GM19463 (cell line): ENCODE results near the gene FAR2.
A peak's percentile ranks its signal among the peaks of the same experiment; 100 is the strongest.

Source experiments
- ATAC-seq: cut with Tn5 transposase; IDR thresholded peaks from one replicate; pipeline ENCODE4 v1.9.1; 2021; ENCODE audit warnings: mild to moderate bottlenecking, moderate library complexity; ENCODE audit not compliant: unreplicated experiment

FAR2 gene

DNA sequence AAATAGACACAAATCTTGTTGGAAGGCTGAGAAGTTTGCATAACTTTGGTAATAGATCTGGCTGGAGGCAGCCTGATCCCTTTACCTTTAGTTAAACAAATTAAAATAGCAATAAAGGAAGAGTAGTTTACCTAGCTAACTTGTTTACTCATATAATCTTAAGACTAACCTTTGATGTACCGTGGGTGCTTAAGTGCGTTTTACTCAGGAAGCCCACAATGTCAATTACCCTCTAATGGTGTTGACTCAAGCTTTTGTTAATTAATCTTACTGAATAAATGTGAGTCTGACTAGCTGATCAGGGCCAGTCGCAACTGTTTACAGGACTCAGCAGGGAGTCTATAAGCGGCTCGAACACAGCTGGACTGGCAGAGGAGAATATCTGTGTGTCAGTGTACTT is 51.5 kb downstream of the FAR2 start:
- ATAC-seq: no peak

DNA sequence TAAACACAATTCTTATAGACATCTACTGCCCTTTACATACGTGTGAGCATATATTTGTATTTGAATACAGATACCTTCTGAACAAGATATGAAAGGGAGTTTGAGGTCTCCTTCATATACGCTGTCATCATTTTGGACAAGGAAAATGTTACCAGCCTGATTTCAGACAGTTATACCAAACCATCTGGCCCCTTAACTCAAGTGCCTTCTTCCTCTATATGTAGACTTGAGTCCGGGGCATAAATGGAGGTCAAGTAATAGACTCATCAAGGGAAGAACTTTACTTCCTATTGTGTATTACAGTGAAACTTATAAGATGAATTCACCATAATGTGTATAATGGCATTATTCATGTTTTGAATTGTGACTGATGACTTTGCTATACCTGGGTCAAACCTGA is 52.2 kb downstream of the FAR2 start:
- no peak for ATAC-seq

DNA sequence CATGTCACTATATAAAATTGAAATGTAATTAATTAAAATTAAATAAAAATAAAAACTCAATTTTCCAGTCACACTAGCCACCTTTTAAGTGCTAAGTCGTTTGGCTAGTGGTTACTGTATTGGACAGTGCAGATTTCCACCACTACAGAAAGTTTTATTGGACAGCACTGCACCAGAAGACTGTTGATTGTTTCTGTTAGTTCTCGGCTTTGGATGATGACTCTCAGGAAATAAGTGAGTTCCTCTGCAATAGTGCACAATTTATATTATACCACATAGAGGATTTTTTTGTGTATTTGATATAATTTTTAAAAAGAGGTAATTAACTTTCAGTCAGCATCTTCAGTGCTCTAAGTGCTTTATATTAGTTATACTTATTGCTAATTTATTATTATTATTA is 52.7 kb downstream of the FAR2 start:
- ATAC-seq: no peak

DNA sequence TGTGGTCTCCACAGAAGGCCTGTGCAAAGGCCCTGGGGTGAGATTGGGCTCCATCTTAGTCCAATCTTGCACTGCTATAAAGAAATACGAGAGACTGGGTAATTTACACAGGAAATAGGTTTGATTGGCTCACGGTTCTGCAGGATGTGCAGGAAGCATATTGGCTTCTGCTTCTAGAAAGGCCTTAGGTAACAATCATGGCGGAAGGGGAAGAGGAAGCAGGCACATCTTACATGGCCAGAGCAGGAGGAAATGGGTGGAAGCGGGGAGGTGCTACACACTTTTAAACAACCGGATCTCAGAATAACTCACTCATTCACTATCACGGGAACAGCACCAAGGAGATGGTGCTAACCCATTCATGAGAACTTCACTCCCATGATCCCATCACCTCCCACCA is 55.4 kb downstream of the FAR2 start:
- ATAC-seq: no peak

DNA sequence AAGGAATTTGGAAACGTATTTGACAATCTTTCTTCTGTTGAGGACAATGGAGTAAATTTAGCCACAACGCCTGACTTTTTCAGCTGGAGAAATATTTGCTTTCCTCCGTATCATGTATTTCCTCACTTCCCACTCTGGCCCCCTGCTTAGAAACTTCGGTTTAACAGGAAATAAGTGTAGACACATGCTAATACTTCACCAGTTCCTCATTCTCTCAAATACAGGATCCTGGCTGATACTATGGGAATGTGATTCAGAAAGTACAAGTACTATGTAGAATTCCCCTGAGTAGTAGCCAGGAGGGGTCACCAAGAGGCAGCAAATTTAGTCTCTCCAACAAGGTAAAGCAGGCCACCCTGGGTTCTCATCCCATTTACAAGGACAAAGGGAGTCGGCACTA is 58.0 kb downstream of the FAR2 start:
- ATAC-seq: no peak

DNA sequence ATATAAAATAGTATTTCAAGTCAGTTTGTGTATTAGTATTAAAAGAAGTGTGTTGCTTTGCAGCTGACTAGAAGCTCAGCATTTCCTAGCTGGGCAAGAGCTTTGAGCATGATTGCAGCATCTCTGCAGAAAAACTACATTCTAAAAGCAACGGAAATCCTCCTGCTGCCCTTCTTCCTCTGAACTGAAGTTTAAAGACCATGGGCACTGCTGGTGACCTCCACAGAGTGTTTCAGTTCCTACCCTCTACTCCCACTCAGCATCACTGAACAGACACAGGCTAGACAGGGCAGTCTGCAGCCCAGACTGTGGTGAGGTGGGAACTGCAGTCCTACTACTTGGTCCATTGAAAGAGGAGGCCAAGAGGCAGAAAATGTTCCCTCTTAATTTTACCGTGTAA is 59.0 kb downstream of the FAR2 start:
- ATAC-seq: peak; percentile 79

DNA sequence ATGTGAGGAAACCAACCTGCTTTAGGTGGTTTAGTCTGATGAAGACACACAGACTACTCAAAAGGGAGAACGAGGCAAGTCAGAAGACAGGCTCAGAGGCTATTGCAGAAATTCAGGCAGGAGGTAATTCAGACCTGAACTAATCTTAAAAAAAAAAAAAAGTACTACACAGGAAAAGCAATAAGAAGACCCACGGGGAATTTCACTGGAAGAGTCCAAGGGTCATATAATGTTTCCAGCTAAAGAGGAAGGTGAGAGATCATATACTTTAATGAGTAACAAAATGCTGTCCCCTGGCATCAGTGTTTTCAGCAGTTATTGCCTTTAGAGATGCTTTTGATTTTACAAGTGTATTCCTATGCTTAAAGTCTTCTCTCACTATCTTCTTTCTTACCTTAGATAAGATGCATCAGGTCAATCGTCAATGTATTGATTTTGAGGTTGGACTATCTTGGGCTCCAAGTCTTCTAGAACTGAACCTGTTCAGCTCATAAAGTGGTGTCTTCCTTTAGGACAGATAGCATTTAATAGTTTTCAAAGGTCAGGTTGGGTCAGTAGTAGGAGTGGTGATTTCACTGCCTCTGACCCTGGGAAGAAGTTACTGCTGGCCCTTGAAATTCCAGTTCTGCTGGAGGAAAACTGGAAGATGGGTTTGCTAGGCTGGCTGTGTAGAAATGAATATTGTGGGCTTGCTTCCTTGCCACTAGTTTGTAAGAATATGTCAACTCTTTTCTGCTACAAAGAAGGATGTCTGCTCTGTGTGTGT is 60.0 kb downstream of the FAR2 start:
- ATAC-seq: no peak

DNA sequence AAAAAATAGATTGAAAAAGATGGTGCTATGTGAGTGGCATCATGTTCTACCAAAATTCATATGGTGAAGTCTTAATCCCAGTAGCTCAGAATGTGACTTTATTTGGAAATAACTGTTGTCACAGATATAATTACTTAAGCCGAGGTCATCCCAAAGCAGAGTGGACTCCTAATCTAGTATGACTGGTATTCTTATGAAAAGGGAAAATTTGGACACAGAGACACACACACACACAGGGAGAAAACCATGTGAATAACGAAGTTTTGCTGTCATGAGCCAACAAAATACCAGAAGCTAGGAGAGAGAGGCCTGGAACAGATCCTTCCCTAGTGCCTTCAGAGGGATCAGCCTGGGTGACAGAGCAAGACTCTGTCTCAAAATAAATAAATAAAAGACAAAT is 62.6 kb downstream of the FAR2 start:
- no peak for ATAC-seq

DNA sequence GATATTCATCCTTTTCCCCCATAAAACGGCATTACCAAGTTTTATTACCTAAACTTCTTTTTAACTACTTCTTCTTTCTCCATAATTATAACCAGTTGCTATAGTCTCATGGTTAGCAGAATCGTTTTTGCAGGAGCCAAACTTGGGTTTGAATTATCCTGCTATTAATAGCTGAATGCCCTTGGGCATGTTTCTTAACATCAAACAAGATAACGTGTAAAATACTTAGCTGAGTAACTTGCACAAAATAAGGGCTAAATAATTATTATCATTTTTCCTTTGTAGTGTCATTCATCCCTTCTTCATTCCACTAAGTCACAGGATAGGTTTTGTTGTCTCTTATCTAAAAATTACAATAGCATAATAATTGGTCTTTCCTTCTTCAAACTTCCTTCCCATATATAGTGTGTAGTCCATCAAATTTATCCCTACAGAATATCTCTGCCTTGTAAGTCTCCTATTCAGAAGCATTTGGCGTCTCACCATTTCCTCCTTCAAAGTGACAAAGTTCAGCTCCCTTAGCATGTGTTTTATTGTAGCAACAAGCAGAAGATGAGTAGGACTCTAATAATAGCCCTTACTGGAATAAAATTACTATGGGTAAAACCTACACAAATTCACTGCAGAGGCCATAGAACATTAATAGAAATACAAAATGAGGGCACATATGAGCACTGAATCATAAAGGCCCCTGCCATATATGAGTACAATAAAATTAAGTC is 63.8 kb downstream of the FAR2 start:
- no peak for ATAC-seq

DNA sequence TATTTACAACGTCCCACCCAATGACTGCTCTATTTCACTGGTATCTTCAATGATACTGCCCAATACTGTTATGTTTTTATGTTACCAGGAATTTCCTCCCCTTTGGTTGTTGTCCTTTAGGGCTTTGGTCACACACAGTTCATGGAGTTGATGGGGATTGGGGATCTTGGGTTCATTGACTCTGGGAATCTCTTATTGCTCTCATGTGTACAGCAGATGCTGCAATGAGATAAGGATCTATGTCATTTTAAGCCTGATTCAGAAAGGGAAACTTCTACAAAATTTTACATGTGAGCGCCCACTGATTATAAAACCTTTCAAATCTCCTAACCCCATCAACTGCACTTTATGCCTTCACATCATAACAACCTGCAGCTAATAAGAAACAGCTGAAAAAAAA is 67.2 kb downstream of the FAR2 start:
- ATAC-seq: no peak

DNA sequence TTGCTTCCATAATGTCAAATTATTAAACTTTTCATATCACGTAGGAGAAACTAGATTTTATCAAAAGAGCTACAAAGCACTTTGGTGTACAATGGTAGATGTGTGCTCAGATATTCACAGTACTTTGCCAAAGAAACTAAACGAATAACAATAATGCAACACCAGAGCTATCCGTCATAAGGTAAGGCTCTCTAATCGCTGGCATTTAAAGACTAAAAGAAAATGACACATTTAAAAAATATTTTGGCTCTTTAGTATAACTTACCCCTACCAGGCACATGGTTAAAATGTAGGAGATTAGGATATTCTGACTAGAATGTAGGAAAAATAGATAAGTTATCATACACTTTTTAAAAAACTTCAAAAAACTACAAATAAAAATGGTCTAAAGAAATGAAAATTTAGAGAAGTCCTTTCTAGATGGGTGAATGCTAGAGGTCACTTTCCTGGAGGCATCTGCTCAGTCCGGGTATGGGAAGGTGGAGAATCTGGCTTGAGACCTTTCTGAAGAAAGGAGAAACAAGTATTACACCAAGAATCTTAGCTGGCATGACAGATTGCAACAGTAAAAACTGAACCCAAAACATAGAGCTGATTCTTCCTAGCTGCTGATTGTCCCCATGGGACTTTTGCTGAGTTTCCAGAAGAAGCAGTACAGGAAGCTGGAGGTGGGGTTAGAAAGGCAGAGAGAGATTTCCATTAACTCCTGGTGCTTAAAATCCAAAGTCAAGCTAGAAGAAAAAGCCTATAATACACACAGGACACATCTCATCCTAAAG is 67.9 kb downstream of the FAR2 start:
- ATAC-seq: no peak

DNA sequence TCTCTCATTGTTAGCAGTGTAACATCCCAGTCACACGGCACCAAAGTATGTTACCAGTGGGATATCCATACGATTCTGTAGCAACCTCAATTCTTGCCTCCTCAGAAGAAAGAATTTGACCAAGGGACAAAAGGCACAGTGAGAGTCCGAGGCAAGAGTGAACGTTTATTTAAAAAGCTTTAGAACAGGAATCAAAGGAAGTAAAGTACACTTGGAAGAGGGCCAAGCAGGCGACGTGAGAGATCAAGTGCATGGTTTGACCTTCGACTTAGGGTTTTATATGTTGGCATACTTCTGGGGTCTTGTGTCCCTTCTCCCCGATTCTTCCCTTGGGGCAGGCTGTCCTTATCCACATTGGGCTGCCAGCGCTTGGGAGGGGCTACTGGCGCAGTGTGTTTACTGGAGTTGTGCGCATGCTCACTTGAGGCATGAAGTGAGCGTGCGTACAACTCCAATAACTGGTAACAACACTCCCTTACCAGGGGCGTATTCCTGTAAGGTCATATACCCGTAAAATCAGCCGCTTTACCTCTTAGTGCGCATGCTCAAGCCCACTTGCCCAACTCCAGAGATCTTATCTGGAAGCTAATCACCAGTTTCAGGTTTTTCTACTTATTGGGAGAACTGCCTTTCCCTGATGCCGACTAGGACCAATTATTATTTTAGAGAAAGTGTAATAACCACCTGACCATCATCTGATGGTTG is 71.7 kb downstream of the FAR2 start:
- ATAC-seq: no peak

DNA sequence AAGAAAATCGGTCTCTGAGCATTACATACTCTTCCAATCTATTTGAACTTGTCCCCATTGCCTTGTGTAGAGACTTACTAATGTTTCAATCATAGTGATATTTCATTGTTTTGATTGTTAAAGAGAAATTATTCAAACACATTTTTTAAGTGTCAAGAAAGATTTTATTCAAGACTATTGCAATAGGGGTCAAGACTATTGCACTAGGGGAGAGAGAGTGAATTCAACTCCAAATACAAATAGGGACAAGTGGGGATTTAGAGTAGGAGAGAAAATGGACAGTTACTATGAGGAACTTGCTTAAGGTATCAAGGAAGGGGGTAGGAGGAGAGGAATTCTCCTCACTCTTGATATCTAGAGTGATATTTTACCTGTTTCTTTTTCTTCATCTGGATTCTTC is 73.1 kb downstream of the FAR2 start:
- ATAC-seq: no peak

DNA sequence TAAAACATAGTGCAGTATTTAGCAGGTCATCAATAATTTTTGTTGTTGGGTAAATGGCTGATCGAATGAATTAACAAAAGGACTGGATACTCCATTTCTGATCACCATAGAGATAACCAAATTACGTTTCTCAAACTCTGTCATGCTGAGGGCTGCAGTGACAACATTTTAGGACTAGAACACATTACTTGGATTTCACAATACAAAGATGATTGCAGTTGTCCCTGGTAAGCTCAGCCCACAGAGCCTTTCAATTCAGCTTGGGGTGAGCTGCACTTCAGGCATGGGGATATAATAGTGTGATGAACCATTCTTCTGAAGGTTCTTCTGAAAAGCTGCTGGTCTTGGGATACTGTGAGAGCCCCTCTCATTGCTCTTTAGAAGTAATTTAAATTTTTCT is 74.3 kb downstream of the FAR2 start:
- ATAC-seq: no peak

DNA sequence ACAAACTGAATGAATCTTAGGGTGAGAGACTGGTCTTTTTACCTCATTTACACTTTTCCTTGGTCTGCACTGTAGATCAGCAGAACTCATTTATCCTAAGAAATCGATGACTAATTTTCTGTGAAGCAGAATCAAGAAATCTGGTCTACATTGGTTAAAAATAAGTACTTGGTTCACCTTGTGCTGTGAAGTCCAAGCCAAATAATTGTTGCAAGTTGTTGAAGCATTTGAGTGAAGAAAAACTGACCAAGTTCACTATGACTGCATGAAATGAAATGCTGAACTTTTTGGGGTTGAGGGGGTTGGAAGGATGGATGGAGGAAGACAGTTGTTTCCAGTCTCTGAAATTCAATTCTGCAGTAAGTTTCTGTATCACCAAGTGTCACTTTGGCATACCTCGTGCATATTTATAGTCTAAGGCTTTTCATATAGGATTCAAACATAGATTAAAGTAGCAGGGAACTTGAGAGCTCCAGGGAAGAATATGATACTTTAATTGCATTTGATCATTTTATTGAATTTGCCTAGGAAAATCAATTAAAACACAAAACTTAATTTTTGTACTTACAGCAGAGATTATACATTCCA is 75.0 kb downstream of the FAR2 start:
- no peak for ATAC-seq

DNA sequence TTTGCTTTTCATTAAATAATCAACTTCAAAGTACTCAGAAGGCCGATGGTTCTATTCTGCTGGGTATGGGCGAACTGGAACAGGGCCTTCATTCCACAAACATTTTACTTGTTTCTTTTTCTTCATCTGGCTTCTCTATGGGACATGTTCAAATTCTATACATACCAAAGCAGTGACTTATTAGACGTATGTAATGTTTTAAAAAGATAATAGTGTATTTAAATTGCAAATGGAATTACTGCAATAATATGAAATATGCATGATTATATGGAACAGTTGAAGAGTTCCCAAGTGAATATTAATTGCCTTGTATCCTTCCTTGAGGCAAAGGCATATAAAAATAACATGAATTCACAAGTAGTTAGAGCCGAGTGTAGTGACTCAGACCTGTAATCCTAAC is 75.5 kb downstream of the FAR2 start:
- no peak for ATAC-seq

DNA sequence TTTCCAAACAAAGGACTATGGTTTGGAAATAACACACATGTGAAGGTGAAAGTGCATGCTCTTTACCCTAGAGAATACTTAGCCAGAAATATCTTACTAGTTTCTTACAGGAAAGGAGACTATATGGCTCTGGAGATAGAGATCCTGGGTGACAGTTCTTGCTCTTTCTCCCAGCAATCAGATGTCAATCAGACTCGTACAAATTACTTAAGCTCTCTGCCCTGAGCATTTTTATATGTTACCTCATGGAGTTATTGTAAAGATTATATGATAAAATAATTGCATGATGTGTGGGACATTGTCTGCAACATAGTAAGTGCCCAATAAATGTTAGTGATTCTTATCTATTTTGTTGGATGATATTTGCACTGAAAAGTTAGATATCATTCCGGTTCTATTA is 76.8 kb downstream of the FAR2 start:
- no peak for ATAC-seq

DNA sequence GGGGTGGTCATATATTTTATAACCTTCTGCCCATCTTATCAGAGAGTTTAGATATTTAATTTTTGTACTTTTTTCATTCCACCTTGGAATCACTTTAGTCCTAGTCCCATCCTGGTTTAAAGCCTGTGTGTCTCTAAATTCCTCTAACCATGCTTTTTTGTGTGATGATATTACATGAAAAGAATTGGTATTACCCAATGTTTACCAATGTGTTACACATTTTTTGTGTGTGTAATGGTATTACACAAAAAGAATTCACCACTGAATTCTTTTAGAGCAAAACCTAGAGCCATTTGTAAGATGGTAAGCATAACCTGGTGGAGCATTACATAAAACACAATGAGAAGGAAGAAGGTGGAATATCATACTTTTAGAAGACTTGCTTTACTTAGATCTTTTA is 77.5 kb downstream of the FAR2 start:
- ATAC-seq: no peak

DNA sequence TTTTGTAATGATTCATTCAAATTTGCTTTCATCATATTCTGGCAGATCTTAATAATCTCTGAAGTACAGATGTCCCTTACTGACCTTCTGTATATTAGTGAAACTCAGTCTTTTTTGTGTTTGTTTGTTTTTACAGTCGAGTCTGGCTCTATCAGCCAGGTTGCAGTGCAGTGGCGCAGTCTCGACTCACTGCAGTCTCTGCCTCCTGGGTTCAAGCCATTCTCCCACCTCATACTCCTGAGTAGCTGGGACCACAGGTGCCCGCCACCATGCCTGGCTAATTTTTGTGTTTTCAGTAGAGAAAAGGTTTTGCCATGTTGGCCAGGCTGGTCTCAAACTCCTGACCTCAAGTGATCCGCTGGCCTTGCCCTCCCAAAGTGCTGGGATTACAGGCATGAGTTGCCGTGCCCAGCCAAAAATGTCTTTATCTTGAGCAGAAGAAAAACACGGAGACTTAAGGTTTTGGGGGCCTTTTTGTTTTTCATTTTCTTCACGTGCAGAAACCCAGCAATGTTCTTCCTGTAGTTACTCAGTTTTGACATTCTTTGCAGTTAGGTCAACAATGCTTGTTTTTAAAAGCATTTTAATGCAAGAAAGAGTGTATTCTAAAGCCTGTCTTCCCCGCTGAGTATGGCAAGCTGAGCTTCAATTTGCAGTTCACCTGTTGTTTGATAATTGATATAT is 79.5 kb downstream of the FAR2 start:
- no peak for ATAC-seq

DNA sequence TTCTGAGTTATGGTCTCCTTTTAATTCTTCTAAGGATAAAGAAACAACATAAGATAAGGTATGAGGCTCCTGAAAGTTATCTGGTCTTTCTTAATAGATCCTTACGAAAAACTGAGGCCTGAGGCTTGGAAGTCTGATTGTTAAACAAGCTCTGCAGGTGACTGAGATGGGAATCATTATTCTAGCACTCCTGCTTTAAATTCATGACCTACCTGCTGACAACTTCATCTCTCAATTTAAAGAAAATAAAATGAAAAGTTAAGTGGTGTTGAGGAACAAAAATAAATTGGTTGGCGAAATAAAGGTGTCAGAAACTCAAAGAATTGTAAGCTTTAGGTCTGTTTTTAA is 80.1 kb downstream of the FAR2 start:
- no peak for ATAC-seq

DNA sequence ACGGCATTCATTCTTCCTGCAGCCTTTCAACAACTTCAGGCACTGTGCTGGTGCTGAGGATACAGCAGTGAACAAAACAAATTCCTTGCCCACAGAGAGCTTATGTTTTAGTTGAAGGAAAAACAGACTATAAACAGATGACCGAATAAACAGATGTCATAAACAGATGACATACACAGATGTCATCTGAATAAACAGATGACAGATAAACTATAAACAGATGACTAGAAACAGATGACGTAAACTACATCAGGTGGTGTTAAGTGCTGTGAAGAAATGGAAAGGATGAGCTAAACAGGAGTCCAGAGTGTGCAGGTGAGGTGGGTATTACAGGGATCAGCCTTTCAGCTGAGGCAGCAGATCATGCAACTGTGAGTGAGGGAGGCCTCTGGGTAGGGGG is 80.9 kb downstream of the FAR2 start:
- no peak for ATAC-seq
